Fibroblast of the conjunctiva (primary cell): ENCODE data around the gene BRICD5.

Experiments used
- DNase-seq: peaks from one replicate; pipeline ENCODE4 v3.0.0-alpha.2; 2010; ENCODE audit warnings: low read depth

Gene BRICD5

GRCh38 chr16:2180962-2181923 lies 29.4 kb downstream of the BRICD5 start:
- no peak for DNase-seq

- DNase-seq: no peak
These were observed 30.2 kb downstream of the BRICD5 start for GRCh38 chr16:2180461-2180860.

- DNase-seq: no peak
These were observed 31.1 kb downstream of the BRICD5 start for GRCh38 chr16:2179576-2179975.

- no peak for DNase-seq
These were observed 31.6 kb downstream of the BRICD5 start for GRCh38 chr16:2179107-2179501.

- DNase-seq: no peak
These were observed 32.1 kb downstream of the BRICD5 start for GRCh38 chr16:2178321-2179106.

GRCh38 chr16:2177561-2177960 lies 33.1 kb downstream of the BRICD5 start:
- DNase-seq: no peak

GRCh38 chr16:2177101-2177500 lies 33.6 kb downstream of the BRICD5 start:
- no peak for DNase-seq

- DNase-seq: no peak
These were observed 34.6 kb downstream of the BRICD5 start for GRCh38 chr16:2176047-2176446.

GRCh38 chr16:2175454-2175853 lies 35.2 kb downstream of the BRICD5 start:
- no peak for DNase-seq

- DNase-seq: no peak
These were observed 36.1 kb downstream of the BRICD5 start for GRCh38 chr16:2174396-2175131.

GRCh38 chr16:2173916-2174315 lies 36.7 kb downstream of the BRICD5 start:
- DNase-seq: no peak

GRCh38 chr16:2173366-2173765 lies 37.3 kb downstream of the BRICD5 start:
- DNase-seq: no peak

- no peak for DNase-seq
These were observed 37.9 kb downstream of the BRICD5 start for GRCh38 chr16:2172688-2173335.

- DNase-seq: no peak
These were observed 39.0 kb downstream of the BRICD5 start for GRCh38 chr16:2171601-2172178.

- DNase-seq: no peak
These were observed 39.9 kb downstream of the BRICD5 start for GRCh38 chr16:2170587-2171435.

- no peak for DNase-seq
These were observed 40.6 kb downstream of the BRICD5 start for GRCh38 chr16:2170080-2170479.

GRCh38 chr16:2167068-2167638 lies 43.5 kb downstream of the BRICD5 start:
- no peak for DNase-seq

GRCh38 chr16:2166263-2167067 lies 44.2 kb downstream of the BRICD5 start:
- DNase-seq: no peak

GRCh38 chr16:2165861-2166260 lies 44.8 kb downstream of the BRICD5 start:
- no peak for DNase-seq
